ENCODE data around the gene ECHS1.
"Not testable (repeated sequence)": the region's sequence is repeated elsewhere in the genome, so short reads cannot be mapped to it uniquely, and the experiment has no call there.

The ECHS1 gene

GRCh38 chr10:133373174-133374090 is at the start of gene ECHS1:
Gene ECHS1, minus strand, starts transcription at chr10:133373354. Its CDS starts 21 bp downstream, at chr10:133373333.
- peak; percentile 90 for DNase-seq

GRCh38 chr10:133422223-133422806 is 49.2 kb upstream of the ECHS1 start:
- no peak for DNase-seq

GRCh38 chr10:133421336-133422222 is 48.4 kb upstream of the ECHS1 start:
- DNase-seq: no peak

GRCh38 chr10:133420579-133420978 is 47.4 kb upstream of the ECHS1 start:
- DNase-seq: no peak

GRCh38 chr10:133420028-133420427 is 46.9 kb upstream of the ECHS1 start:
- DNase-seq: no peak

GRCh38 chr10:133419211-133419950 is 46.2 kb upstream of the ECHS1 start:
- no peak for DNase-seq

- DNase-seq: no peak
Measured at GRCh38 chr10:133418289-133418993, 45.3 kb upstream of the ECHS1 start.

GRCh38 chr10:133415752-133416151 is 42.6 kb upstream of the ECHS1 start:
- no peak for DNase-seq

- DNase-seq: not testable (repeated sequence)
Measured at GRCh38 chr10:133414401-133414800, 41.2 kb upstream of the ECHS1 start.

GRCh38 chr10:133412381-133412711 is 39.2 kb upstream of the ECHS1 start:
- DNase-seq: no peak

- no peak for DNase-seq
Measured at GRCh38 chr10:133411523-133412380, 38.6 kb upstream of the ECHS1 start.

GRCh38 chr10:133405844-133406527 is 32.8 kb upstream of the ECHS1 start:
- no peak for DNase-seq

GRCh38 chr10:133405272-133405671 is 32.1 kb upstream of the ECHS1 start:
- no peak for DNase-seq

- DNase-seq: no peak
Measured at GRCh38 chr10:133403784-133404183, 30.6 kb upstream of the ECHS1 start.

- DNase-seq: no peak
Measured at GRCh38 chr10:133403359-133403758, 30.2 kb upstream of the ECHS1 start.

- no peak for DNase-seq
Measured at GRCh38 chr10:133401981-133402725, 29.0 kb upstream of the ECHS1 start.

GRCh38 chr10:133401500-133401899 is 28.3 kb upstream of the ECHS1 start:
- no peak for DNase-seq

GRCh38 chr10:133400624-133401424 is 27.7 kb upstream of the ECHS1 start:
- no peak for DNase-seq

GRCh38 chr10:133399123-133399601 is 26.0 kb upstream of the ECHS1 start:
- no peak for DNase-seq

All from NCI-H345 (cell line).